Lower leg skin (tissue), 4 donors: ENCODE measurements around the gene CSNK1A1. TPM values are rescaled to one million over a fixed set of nuclear protein-coding genes. Genes with fewer than 3 reads are reported as not detected.
"Not testable (repeated sequence)": the region's sequence is repeated elsewhere in the genome, so short reads cannot be mapped to it uniquely, and the experiment has no call there.

Experiments
- DNase-seq, 2 donors: peaks; one replicate each; pipeline ENCODE4 v3.0.0-alpha.2; 2019; ENCODE audit warnings: low spot score in 2 of 2
- H3K4me3 ChIP-seq: fragments of 200-600 bp; sonication (generic); 2 replicates; pipeline ENCODE4 v1.5.1; 2017; ENCODE audit warnings: mild to moderate bottlenecking, low read depth; ENCODE audit not compliant: poor library complexity, severe bottlenecking
- CTCF ChIP-seq, 3 donors: fragments of 450-650 bp; IDR thresholded peaks; one replicate each; pipeline ENCODE4 v1.5.1; 2016; ENCODE audit warnings: antibody characterized with exemption in 3 of 3, mild to moderate bottlenecking in 3 of 3, moderate library complexity in 2 of 3
- POLR2A ChIP-seq, 2 donors: fragments of 450-650 bp; IDR thresholded peaks; one replicate each; pipeline ENCODE4 v1.6.1; 2016 to 2017; ENCODE audit warnings: antibody characterized with exemption in 2 of 2, mild to moderate bottlenecking in 1 of 2, moderate library complexity in 1 of 2
- WGBS, 2 donors: methylation state at CpG; one replicate each; pipeline ENCODE4 v1.1.5; 2018; 5-methylcytosine and 5-hydroxymethylcytosine counted together
- intact Hi-C: fragments of 100-400 bp; cut with DNase I; formaldehyde crosslinking; loops from one replicate; pipeline ENCODE4 v1.15.0; 2023; ENCODE audit warnings: low total_unique reads
- total RNA-seq, 4 donors: library from RNA; depleted of rRNA; stranded (reverse); fragments of >200 nt; gene quantifications; one replicate each; pipeline ENCODE4 v1.1.0, GENCODE V29; 2016

Gene CSNK1A1
- total RNA-seq, 4 donors from 2014 or later: 270 to 297 (median 282) TPM

GRCh38 chr5:149596712-149597111 is 45.5 kb upstream of the CSNK1A1 start:
- no peak overlapping the region for H3K4me3 ChIP-seq
- intact Hi-C loops: no loop called here
- TF ChIP-seq CTCF (IDR thresholded peaks at IDR 0.05) (no peak), POLR2A (IDR thresholded peaks at IDR 0.05) (no peak)
- WGBS, 2 donors: 44 to 78% methylated on average over 2 of the region's 2 CpGs
- DNase-seq: no peak

GRCh38 chr5:149595105-149595504 is 43.9 kb upstream of the CSNK1A1 start:
- intact Hi-C loops, H3K4me3 ChIP-seq, DNase-seq: not testable (repeated sequence)
- 79 to 81% methylated on average over 3 of the region's 3 CpGs for WGBS, 2 donors

GRCh38 chr5:149594206-149594895 is 43.1 kb upstream of the CSNK1A1 start:
- TF ChIP-seq CTCF (IDR thresholded peaks at IDR 0.05) (no peak), POLR2A (IDR thresholded peaks at IDR 0.05) (no peak)
- DNase-seq: no peak
- intact Hi-C loops: no loop called here
- H3K4me3 ChIP-seq: no peak overlapping the region
- WGBS, 2 donors: 74 to 77% methylated on average over 5 of the region's 5 CpGs

GRCh38 chr5:149593370-149593769 is 42.1 kb upstream of the CSNK1A1 start:
- TF ChIP-seq CTCF (IDR thresholded peaks at IDR 0.05) (no peak), POLR2A (IDR thresholded peaks at IDR 0.05) (no peak)
- DNase-seq: no peak
- WGBS, 2 donors: 80 to 84% methylated on average over 2 of the region's 2 CpGs

GRCh38 chr5:149588936-149589335 is 37.7 kb upstream of the CSNK1A1 start:
- DNase-seq: no peak
- no peak overlapping the region for H3K4me3 ChIP-seq
- TF ChIP-seq POLR2A (IDR thresholded peaks at IDR 0.05) (no peak), CTCF (IDR thresholded peaks at IDR 0.05) (no peak)
- intact Hi-C loops: no loop called here
- WGBS, 2 donors: 65 to 89% methylated on average over 1 of the region's 1 CpG

More at GRCh38 chr5:149593370-149593769, 42.1 kb upstream of the CSNK1A1 start:
- intact Hi-C loops: no loop called here
- no peak overlapping the region for H3K4me3 ChIP-seq

GRCh38 chr5:149586708-149587318 is 35.6 kb upstream of the CSNK1A1 start:
- WGBS, 2 donors: 69 to 79% methylated on average over 1 of the region's 1 CpG
- DNase-seq: no peak
- intact Hi-C loops: no loop called here
- TF ChIP-seq CTCF (IDR thresholded peaks at IDR 0.05): no peak
- TF ChIP-seq POLR2A (IDR thresholded peaks at IDR 0.05): no peak
- no peak overlapping the region for H3K4me3 ChIP-seq
